ENCODE data around the gene TYW1B.
"Not testable (repeated sequence)": the region's sequence is repeated elsewhere in the genome, so short reads cannot be mapped to it uniquely, and the experiment has no call there.

The TYW1B gene

DNA sequence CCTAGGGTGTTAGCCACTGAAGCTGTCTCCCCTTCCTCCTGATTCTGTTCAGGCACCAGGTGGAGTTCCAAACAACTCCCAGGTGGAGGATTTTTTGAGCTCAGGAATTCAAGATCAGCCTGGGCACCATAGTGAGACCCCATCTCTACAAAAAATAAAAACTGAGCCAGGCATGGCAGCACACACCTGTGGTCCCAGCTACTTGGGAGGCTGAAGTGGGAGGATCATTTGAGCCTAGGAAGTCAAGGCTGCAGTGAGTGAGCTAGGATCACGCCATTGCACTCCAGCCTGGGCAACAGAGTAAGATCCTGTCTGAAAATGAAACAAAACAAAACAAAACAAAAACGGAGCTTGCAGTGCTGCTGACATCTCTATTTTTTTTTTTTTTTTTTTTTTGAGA is 287.1 kb downstream of the TYW1B start:
- DNase-seq = no peak

DNA sequence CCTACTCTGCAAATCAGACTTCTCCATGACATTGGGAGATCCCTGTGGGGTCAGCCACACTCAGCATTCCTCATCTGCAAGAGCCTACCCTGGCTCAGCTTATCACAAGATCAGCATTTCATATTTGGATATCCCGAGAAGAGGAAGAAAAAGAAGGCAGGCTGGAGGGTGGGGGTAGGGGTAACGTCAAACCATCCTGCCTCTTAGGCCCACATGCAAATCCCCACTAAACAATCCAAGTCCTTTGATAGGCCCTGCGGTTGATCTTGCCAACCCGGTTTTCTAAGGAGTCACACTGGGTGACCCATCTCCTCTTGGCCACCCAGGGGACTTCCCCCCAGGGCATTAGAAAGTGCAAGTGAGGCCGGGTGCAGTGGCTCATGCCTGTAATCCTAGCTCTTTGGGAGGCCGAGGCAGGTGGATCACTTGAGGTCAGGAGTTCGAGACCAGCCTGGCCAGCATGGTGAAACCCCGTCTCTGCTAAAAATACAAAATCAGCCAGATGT is 287.8 kb downstream of the TYW1B start:
- DNase-seq = no peak

GRCh38 chr7:72539702-72540101 is 288.3 kb downstream of the TYW1B start:
- DNase-seq = no peak

- DNase-seq = no peak
These were observed 289.1 kb downstream of the TYW1B start for GRCh38 chr7:72538856-72539255.

DNA sequence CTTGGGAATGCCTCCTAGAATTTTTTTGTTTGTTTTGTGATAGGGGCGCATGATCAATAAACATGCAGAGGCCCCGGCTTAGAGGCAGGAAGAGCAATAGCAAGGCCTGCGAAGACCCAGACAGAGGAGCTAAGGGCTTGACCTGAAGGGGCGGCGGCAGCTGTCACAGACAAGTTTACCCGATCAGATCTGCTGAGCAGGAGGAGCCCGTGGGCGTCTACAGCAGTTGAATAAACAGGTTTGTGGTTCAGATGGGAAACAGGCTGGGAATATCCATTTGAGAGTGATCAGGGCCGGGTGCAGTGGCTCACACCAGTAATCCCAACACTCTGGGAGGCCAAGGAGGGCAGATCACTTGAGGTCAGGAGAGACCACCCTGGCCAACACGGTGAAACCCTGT is 289.9 kb downstream of the TYW1B start:
- DNase-seq = no peak

- DNase-seq = not testable (repeated sequence)
These were observed 292.0 kb downstream of the TYW1B start for GRCh38 chr7:72536038-72536437.

DNA sequence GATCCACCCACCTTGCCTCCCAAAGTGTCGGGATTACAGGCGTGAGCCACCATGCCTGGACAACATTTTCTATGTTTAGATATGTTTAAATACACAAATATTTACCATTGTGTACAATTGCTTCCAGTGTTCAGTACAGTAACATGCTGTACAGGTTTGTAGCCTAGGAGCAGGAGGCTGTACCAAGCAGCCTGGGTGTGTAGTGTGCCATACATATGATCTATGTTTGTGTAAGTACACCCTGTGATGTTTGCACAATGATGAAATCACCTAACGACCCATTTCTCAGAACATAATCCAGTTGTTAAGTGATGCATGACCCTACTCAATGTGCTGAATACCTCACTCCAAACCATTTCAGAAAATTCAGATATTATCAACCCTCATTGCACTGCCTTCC is 297.0 kb downstream of the TYW1B start:
- DNase-seq = not testable (repeated sequence)

Measured in activated T-cell treated with anti-CD3 and anti-CD28 coated beads for 4 hours (primary cell).